HG03575 (cell line): ENCODE data around the gene CHM.
"Not testable (repeated sequence)": the region's sequence is repeated elsewhere in the genome, so short reads cannot be mapped to it uniquely, and the experiment has no call there.

ENCODE experiments used
- ATAC-seq: cut with Tn5 transposase; IDR thresholded peaks from one replicate; pipeline ENCODE4 v1.9.1; 2021; ENCODE audit not compliant: unreplicated experiment, insufficient number of reproducible peaks, low FRiP score; ENCODE audit errors: extremely low read depth

The CHM gene

GRCh38 chrX:85927740-85928139 lies 119.6 kb downstream of the CHM start:
- ATAC-seq = no peak

GRCh38 chrX:85922821-85923220 lies 124.5 kb downstream of the CHM start:
- ATAC-seq = no peak

GRCh38 chrX:85916656-85917280 lies 130.6 kb downstream of the CHM start:
- not testable (repeated sequence) for ATAC-seq

- ATAC-seq = no peak
Measured at GRCh38 chrX:85914431-85914830, 132.9 kb downstream of the CHM start.

- ATAC-seq = no peak
Measured at GRCh38 chrX:85907316-85907715, 140.0 kb downstream of the CHM start.

GRCh38 chrX:85906399-85906798 lies 141.0 kb downstream of the CHM start:
- no peak for ATAC-seq

GRCh38 chrX:85905851-85906250 lies 141.5 kb downstream of the CHM start:
- no peak for ATAC-seq

- no peak for ATAC-seq
Measured at GRCh38 chrX:85903692-85904471, 143.5 kb downstream of the CHM start.

GRCh38 chrX:85897362-85898126 lies 149.8 kb downstream of the CHM start:
- no peak for ATAC-seq

- ATAC-seq = no peak
Measured at GRCh38 chrX:85882601-85883000, 164.8 kb downstream of the CHM start.

GRCh38 chrX:85870585-85870984 lies 176.8 kb downstream of the CHM start:
- no peak for ATAC-seq

- ATAC-seq = no peak
Measured at GRCh38 chrX:85865324-85865723, 182.0 kb downstream of the CHM start.

GRCh38 chrX:85859426-85859825 lies 187.9 kb downstream of the CHM start:
- no peak for ATAC-seq

- ATAC-seq = no peak
Measured at GRCh38 chrX:85851418-85851817, 195.9 kb downstream of the CHM start.

- no peak for ATAC-seq
Measured at GRCh38 chrX:85836868-85837267, 210.5 kb downstream of the CHM start.

- ATAC-seq = no peak
Measured at GRCh38 chrX:85828771-85829170, 218.6 kb downstream of the CHM start.

GRCh38 chrX:85815203-85815751 lies 232.1 kb downstream of the CHM start:
- ATAC-seq = no peak
